ENCODE results near the gene SSTR3. TPM values are rescaled to one million over a fixed set of nuclear protein-coding genes. Genes with fewer than 3 reads are reported as not detected.

SSTR3 gene
- total and polyA plus RNA-seq, 10 of the 15 experiments (the other 5 are each of a cell fraction or from before 2014, with no cell fraction given): 0.03 to 4.5 (median 2.4) TPM

DNA sequence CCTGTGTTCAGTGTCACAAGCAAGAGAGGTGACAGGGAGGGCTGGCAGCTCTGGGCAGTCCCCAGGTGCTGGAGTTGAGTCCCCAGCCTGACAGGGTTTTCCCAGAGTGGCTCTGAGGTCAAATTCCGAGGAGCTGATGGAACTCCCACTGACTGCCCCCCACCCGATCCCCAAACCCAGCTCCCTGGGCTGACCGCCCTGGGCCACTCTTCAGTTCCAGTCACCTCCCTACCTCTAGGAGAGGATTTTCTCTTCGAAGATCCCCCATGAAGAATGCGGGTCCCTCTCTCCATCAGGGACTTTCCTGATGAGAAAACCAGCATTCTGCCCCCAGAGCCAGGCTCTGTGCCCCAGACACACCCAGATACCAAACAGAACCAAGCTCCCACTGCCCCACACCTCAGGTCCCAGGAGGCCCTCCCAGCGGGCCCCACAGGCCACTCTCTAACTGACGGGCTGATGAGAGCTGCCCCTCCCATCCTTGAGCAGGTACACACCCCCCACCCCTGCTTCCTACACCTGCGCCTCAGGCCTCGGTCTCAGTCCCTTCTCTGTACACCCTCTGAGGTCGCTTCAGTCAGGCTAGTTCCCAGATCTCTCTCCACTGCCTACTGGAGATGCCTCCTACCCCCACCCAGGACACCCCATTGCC, 43.9 kb upstream of the SSTR3 start (continued):
- TF ChIP-seq RCOR1 (conservative IDR thresholded peaks at IDR 0.05; ENCODE audit: low read depth, low read length): no peak

DNA sequence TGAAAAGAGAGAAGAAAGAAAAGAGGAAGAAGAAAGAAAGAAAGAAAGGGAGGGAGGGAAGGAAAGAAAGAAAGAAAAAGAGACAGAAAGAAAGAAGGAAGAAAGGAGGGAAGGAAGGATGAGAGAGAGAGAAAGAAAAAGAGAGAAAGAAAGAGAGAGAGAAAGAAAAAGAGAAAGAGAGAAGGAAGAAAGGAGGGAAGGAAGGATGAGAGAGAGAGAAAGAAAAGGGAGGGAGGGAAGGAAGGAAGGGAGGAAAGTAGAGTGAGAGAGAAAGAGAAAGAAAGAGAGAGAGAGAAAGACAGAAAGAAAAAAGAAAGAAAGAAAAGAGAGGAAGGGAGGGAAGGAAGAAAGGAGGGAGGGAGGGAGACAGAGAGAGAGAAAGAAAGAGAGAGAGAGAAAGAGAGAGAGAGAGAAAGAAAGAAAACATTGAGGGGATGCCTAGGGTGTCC, 43.3 kb upstream of the SSTR3 start:
- ATAC-seq (no peak), FAIRE-seq (no peak), DNase-seq (ENCODE audit: low read depth, low spot score) (no peak)
- Histone ChIP-seq H3K9me3 (replicated peaks; ENCODE audit: control insufficient read depth, insufficient read depth, low read length) (no peaks in the 10 kb centered on the region), H3K4me2 (ENCODE audit: control insufficient read depth, insufficient read depth) (no peak overlapping the region), H3K9ac (ENCODE audit: control insufficient read depth, insufficient read depth, low read length) (no peak overlapping the region), H3K27ac (ENCODE audit: control insufficient read depth, insufficient read depth) (no peak overlapping the region), H3K4me1 (ENCODE audit: control insufficient read depth, insufficient read depth, low read length) (peaks cover 8% of the 10 kb centered on the region; the same call in 1 of the 2 replicates), H3K27me3 (replicated peaks in 1 of 2; ENCODE audit: control insufficient read depth in 2 of 2, insufficient read depth in 2 of 2, low read length in 1 of 2) (no peaks in the 10 kb centered on the region), H3K79me2 (ENCODE audit: control insufficient read depth, insufficient read depth, low read length) (no peaks in the 10 kb centered on the region), H4K20me1 (ENCODE audit: control insufficient read depth, insufficient read depth) (no peaks in the 10 kb centered on the region), H3K4me3 (no peak overlapping the region), H3K36me3 (ENCODE audit: control insufficient read depth in 2 of 2, insufficient read depth in 2 of 2, low read length in 1 of 2) (no peaks in the 10 kb centered on the region), H2AFZ (ENCODE audit: control insufficient read depth, low read depth, low read length) (peak overlapping the region; percentile 5)
- RAD21 ChIA-PET (ENCODE audit: unreplicated experiment): interaction anchor here (0.7 to 6.6 kb wide), 12 partner anchors 9 to 216 kb away, joined by 3 to 84 read pairs (median 4); partner anchors contain the start of gene RAC2
- intact Hi-C loops (cut with micrococcal nuclease; ENCODE audit: unreplicated experiment): loop anchor here (2.0 kb wide), 1 partner anchor 57 kb away; no protein-coding TSS in a partner anchor
- POLR2A ChIA-PET: interaction anchor here (0.8 to 4.3 kb wide), 9 partner anchors 11 to 337 kb away, joined by 3 to 36 read pairs (median 4); partner anchors contain the start of gene RAC2
- TF ChIP-seq YBX1 (IDR thresholded peaks at IDR 0.05) (peak; percentile 16; the same call in 1 of the 2 replicates), MTA2 (IDR thresholded peaks at IDR 0.05; ENCODE audit: low read depth) (peak; percentile 80), JUND (IDR thresholded peaks at IDR 0.05; ENCODE audit: low read depth, low read length) (no peak), IKZF2 (IDR thresholded peaks at IDR 0.05) (0 out of 4 replicates have a peak, but pooled peaks of 1 of the 2 experiments have one; percentile 12), HDGF (IDR thresholded peaks at IDR 0.05) (peak; percentile 52; the same call in 1 of the 2 replicates), SMAD1 (IDR thresholded peaks at IDR 0.05; ENCODE audit: low read depth, partially characterized antibody) (peak; percentile 17), NBN (IDR thresholded peaks at IDR 0.05) (peak; percentile 71)
- TF ChIP-seq, protein P1, sequence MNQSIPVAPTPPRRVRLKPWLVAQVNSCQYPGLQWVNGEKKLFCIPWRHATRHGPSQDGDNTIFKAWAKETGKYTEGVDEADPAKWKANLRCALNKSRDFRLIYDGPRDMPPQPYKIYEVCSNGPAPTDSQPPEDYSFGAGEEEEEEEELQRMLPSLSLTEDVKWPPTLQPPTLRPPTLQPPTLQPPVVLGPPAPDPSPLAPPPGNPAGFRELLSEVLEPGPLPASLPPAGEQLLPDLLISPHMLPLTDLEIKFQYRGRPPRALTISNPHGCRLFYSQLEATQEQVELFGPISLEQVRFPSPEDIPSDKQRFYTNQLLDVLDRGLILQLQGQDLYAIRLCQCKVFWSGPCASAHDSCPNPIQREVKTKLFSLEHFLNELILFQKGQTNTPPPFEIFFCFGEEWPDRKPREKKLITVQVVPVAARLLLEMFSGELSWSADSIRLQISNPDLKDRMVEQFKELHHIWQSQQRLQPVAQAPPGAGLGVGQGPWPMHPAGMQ (IDR thresholded peaks at IDR 0.05; ENCODE audit: borderline replicate concordance): no peak
- CTCF ChIA-PET: interaction anchor here (0.8 to 2.5 kb wide), 9 partner anchors 11 to 90 kb away, joined by 3 to 37 read pairs (median 4); partner anchors contain the start of gene RAC2
- SMC1A ChIA-PET (ENCODE audit: uncharacterized antibody, unreplicated experiment): interaction anchor here (1.0 to 5.6 kb wide), 8 partner anchors 11 to 56 kb away, joined by 3 to 58 read pairs (median 6); partner anchors contain the start of gene RAC2
- no TSS peak for BruUV-seq (replicated peaks)
- in situ Hi-C loops (cut with MboI): no loop called here

Data from GM12878 (cell line).